Caco-2 (cell line): ENCODE measurements around the gene STIM2. TPM values are rescaled to one million over a fixed set of nuclear protein-coding genes. Genes with fewer than 3 reads are reported as not detected.
A peak's percentile ranks its signal among the peaks of the same experiment; 100 is the strongest.
"Not testable (repeated sequence)": the region's sequence is repeated elsewhere in the genome, so short reads cannot be mapped to it uniquely, and the experiment has no call there.

Source experiments
- BruUV-seq: library from RNA; stranded (reverse); fragments of 400-500 nt; replicated peaks from 2 replicates; lab custom pipeline; 2021; lab: Mats Ljungman, UMichigan
- CTCF ChIA-PET: fragments of 300-600 bp; sonication (Branson Sonifier 250); formaldehyde crosslinking; loops from one replicate; lab custom pipeline; 2022; ENCODE audit warnings: antibody characterized with exemption; lab: Charles Lee
- POLR2A ChIA-PET: fragments of 300-600 bp; sonication (Branson Sonifier 250); formaldehyde crosslinking; loops from one replicate; lab custom pipeline; 2022; ENCODE audit warnings: antibody characterized with exemption; lab: Charles Lee
- DNase-seq, 2 experiments: peaks; one replicate each; pipeline versions ENCODE4 v3.0.0 to v3.0.0-alpha.2; 2020 to 2022
- H3K27me3 ChIP-seq: replicated peaks from 2 replicates; pipeline ENCODE4 v1.6.0; 2011; ENCODE audit warnings: low read length; ENCODE audit not compliant: control insufficient read depth, insufficient read depth
- H3K36me3 ChIP-seq: 2 replicates; pipeline ENCODE4 v1.5.1; 2011; ENCODE audit warnings: low read length; ENCODE audit not compliant: control insufficient read depth, insufficient read depth
- H3K4me1 ChIP-seq: fragments of 250-450 bp; sonication (Bioruptor Pico); 2 replicates; pipeline ENCODE4 v1.5.1; 2020; ENCODE audit warnings: mild to moderate bottlenecking
- H3K4me3 ChIP-seq: 2 replicates; pipeline ENCODE4 v1.5.1; 2011; ENCODE audit warnings: low read depth, mild to moderate bottlenecking, control low read depth, low read length
- H3K9me3 ChIP-seq: fragments of 250-450 bp; sonication (Bioruptor Pico); 2 replicates; pipeline ENCODE4 v1.5.1; 2020; ENCODE audit warnings: mild to moderate bottlenecking, moderate library complexity
- H3K27ac Mint-ChIP-seq: one replicate; pipeline ENCODE4 v1.8.0; 2022; ENCODE audit warnings: mixed read lengths; ENCODE audit not compliant: unreplicated experiment
- H3K27me3 Mint-ChIP-seq: one replicate; pipeline ENCODE4 v1.8.0; 2022; ENCODE audit warnings: mixed read lengths; ENCODE audit not compliant: insufficient read depth, unreplicated experiment
- H3K36me3 Mint-ChIP-seq: one replicate; pipeline ENCODE4 v1.8.0; 2022; ENCODE audit warnings: mild to moderate bottlenecking, mixed read lengths; ENCODE audit not compliant: insufficient read depth, unreplicated experiment
- H3K4me1 Mint-ChIP-seq: one replicate; pipeline ENCODE4 v1.8.0; 2022; ENCODE audit warnings: low read depth, mixed read lengths; ENCODE audit not compliant: unreplicated experiment
- H3K4me3 Mint-ChIP-seq: one replicate; pipeline ENCODE4 v1.8.0; 2022; ENCODE audit warnings: mild to moderate bottlenecking, moderate library complexity, mixed read lengths; ENCODE audit not compliant: unreplicated experiment
- H3K9me3 Mint-ChIP-seq: one replicate; pipeline ENCODE4 v1.8.0; 2022; ENCODE audit warnings: mixed read lengths; ENCODE audit not compliant: unreplicated experiment
- intact Hi-C: fragments of 100-400 bp; cut with micrococcal nuclease; formaldehyde crosslinking; loops from one replicate; pipeline ENCODE4 v1.10.0; 2022; ENCODE audit not compliant: unreplicated experiment
- total RNA-seq: library from RNA; stranded (reverse); gene quantifications from 2 replicates; pipeline ENCODE4 v1.2.3, GENCODE V29; 2022
- TF ChIP-seq, protein P1 (sequence below), 2 experiments: fragments of 200-600 bp in 1 of 2; IDR thresholded peaks; 1 replicate in 1 of 2; 2 replicates in 1 of 2; pipeline versions ENCODE4 v1.5.1 to v1.8.0; 2011 to 2022; ENCODE audit warnings: antibody characterized with exemption in 1 of 2, control low read depth in 1 of 2, inconsistent platforms in 1 of 2, low read depth in 1 of 2, low read length in 1 of 2, mild to moderate bottlenecking in 1 of 2, moderate library complexity in 1 of 2; ENCODE audit not compliant: insufficient read depth in 1 of 2, severe bottlenecking in 1 of 2, unreplicated experiment in 1 of 2

STIM2 gene
- total RNA-seq, 1 experiment from 2014 or later = 27.2 TPM

DNA sequence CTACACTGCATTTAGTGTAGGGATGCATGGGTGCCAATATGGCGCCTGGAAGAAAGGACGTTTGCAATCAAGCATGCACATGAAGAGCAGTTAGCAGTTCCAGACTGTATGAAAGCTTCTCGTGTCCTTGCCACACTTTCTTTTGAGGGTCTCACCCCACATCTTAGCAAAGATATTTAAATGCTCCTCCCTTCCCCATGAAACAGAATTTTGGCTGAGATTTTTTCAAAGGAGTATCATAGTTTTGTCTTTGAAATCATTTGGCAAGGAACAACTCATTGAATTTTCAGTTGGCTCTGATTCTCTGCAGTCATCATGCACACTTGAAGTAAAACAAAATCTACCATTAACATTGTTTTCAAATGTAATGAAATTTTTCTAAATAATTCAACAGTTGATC is 39.6 kb upstream of the STIM2 start:
- Histone ChIP-seq H3K9me3 (peaks cover 8% of the 10 kb centered on the region), H3K36me3 (no peaks in the 10 kb centered on the region), H3K27me3 (no peaks in the 10 kb centered on the region), H3K4me3 (no peak overlapping the region), H3K4me1 (peaks cover 11% of the 10 kb centered on the region)
- peaks cover 10% of the 10 kb centered on the region for H3K9me3 Mint-ChIP-seq
- intact Hi-C loops = no loop called here
- no TSS peak for BruUV-seq
- no peak for DNase-seq
- no peaks in the 10 kb centered on the region for H3K27me3 Mint-ChIP-seq
- TF ChIP-seq, protein P1, sequence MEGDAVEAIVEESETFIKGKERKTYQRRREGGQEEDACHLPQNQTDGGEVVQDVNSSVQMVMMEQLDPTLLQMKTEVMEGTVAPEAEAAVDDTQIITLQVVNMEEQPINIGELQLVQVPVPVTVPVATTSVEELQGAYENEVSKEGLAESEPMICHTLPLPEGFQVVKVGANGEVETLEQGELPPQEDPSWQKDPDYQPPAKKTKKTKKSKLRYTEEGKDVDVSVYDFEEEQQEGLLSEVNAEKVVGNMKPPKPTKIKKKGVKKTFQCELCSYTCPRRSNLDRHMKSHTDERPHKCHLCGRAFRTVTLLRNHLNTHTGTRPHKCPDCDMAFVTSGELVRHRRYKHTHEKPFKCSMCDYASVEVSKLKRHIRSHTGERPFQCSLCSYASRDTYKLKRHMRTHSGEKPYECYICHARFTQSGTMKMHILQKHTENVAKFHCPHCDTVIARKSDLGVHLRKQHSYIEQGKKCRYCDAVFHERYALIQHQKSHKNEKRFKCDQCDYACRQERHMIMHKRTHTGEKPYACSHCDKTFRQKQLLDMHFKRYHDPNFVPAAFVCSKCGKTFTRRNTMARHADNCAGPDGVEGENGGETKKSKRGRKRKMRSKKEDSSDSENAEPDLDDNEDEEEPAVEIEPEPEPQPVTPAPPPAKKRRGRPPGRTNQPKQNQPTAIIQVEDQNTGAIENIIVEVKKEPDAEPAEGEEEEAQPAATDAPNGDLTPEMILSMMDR (IDR thresholded peaks at IDR 0.05; ENCODE audit: insufficient read depth in 1 of 2, low read depth in 1 of 2, low read length in 1 of 2, severe bottlenecking in 1 of 2, unreplicated experiment in 1 of 2) = no peak
- H3K36me3 Mint-ChIP-seq = no peaks in the 10 kb centered on the region
- POLR2A ChIA-PET = no interaction called here
- H3K4me3 Mint-ChIP-seq = no peak overlapping the region
- CTCF ChIA-PET = no interaction called here
- no peak overlapping the region for H3K27ac Mint-ChIP-seq
- H3K4me1 Mint-ChIP-seq = peaks cover 9% of the 10 kb centered on the region

DNA sequence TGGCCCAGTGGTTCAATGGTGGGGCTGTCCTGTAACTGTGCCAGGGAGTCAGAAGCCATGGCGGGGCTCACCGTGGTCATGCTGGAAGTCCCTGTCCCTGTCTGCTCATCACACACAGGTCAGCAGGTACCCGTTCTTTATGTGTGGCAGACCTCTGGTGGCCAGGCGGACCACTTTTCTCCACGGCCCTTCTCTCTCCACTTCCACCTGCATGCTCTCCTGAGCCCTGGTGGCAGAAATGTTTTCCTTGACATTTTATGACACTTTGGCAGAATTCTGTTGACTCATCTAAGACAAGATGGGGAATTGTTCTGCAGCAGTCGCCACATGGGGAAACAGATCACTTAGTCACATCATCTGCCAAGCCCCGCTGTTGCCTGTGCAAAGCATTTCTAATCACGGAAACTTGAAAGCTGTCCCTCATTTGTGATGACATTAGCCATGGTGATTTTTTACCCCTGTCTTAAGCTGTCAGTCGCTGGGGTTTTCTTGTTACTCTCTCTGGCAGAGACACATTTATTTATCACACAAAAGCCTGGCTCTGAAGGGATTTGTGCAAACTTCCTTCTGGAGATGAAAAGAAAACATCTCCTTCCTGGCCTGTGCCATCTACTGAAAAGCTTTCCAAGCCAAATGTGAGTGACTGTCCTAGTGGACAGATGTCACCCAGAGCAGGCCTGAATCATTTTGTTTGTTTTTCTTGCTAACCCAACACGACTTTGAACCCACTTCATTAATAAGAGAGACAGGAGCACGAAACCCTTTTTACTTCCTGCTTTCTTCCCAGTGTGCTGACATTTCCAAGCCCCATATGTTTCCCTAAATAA is 38.8 kb upstream of the STIM2 start:
- Histone ChIP-seq H3K4me1 (peaks cover 11% of the 10 kb centered on the region), H3K4me3 (no peak overlapping the region), H3K27me3 (no peaks in the 10 kb centered on the region), H3K9me3 (peaks cover 8% of the 10 kb centered on the region), H3K36me3 (no peaks in the 10 kb centered on the region)
- peak overlapping the region; percentile 22 for H3K27ac Mint-ChIP-seq
- no peak overlapping the region for H3K4me3 Mint-ChIP-seq
- H3K4me1 Mint-ChIP-seq = peaks cover 9% of the 10 kb centered on the region
- TF ChIP-seq, protein P1 (IDR thresholded peaks at IDR 0.05; ENCODE audit: insufficient read depth in 1 of 2, low read depth in 1 of 2, low read length in 1 of 2, severe bottlenecking in 1 of 2, unreplicated experiment in 1 of 2) = peak; percentile 21 to 30
- intact Hi-C loops = no loop called here
- ChIA-PET CTCF (no interaction called here), POLR2A (no interaction called here)
- DNase-seq = peak in 1 of 2 experiments; percentile 37
- no TSS peak for BruUV-seq
- H3K36me3 Mint-ChIP-seq = no peaks in the 10 kb centered on the region
- H3K9me3 Mint-ChIP-seq = peaks cover 10% of the 10 kb centered on the region
- no peaks in the 10 kb centered on the region for H3K27me3 Mint-ChIP-seq

- H3K27me3 Mint-ChIP-seq = no peaks in the 10 kb centered on the region
- no peaks in the 10 kb centered on the region for H3K36me3 ChIP-seq
- no TSS peak for BruUV-seq
- TF ChIP-seq, protein P1 (IDR thresholded peaks at IDR 0.05; ENCODE audit: insufficient read depth in 1 of 2, low read depth in 1 of 2, low read length in 1 of 2, severe bottlenecking in 1 of 2, unreplicated experiment in 1 of 2) = no peak
- no peak for DNase-seq
- no peaks in the 10 kb centered on the region for H3K27me3 ChIP-seq
- H3K9me3 Mint-ChIP-seq = peaks cover 10% of the 10 kb centered on the region
- H3K4me1 Mint-ChIP-seq = peaks cover 9% of the 10 kb centered on the region
- no peaks in the 10 kb centered on the region for H3K36me3 Mint-ChIP-seq
- peaks cover 8% of the 10 kb centered on the region for H3K9me3 ChIP-seq
- ChIA-PET POLR2A (no interaction called here), CTCF (no interaction called here)
- no peak overlapping the region for H3K4me3 ChIP-seq
- intact Hi-C loops = no loop called here
- H3K27ac Mint-ChIP-seq = peak overlapping the region; percentile 22
- H3K4me1 ChIP-seq = peaks cover 11% of the 10 kb centered on the region
- H3K4me3 Mint-ChIP-seq = no peak overlapping the region
Observed at GRCh38 chr4:26822546-26822945, 38.1 kb upstream of the STIM2 start.

GRCh38 chr4:26822974-26823373 is 37.7 kb upstream of the STIM2 start:
- H3K36me3 ChIP-seq, H3K27me3 ChIP-seq, H3K4me1 Mint-ChIP-seq, POLR2A ChIA-PET, H3K27me3 Mint-ChIP-seq, H3K4me3 Mint-ChIP-seq, H3K9me3 ChIP-seq, CTCF ChIA-PET, DNase-seq, intact Hi-C loops, H3K36me3 Mint-ChIP-seq, H3K4me3 ChIP-seq, BruUV-seq: not testable (repeated sequence)
- Mint-ChIP-seq H3K9me3 (peaks cover 10% of the 10 kb centered on the region), H3K27ac (peak overlapping the region; percentile 22)
- H3K4me1 ChIP-seq = peaks cover 11% of the 10 kb centered on the region
